Suprapubic skin (tissue), 4 donors: ENCODE data around the gene PRR18. TPM values are rescaled to one million over a fixed set of nuclear protein-coding genes. Genes with fewer than 3 reads are reported as not detected.

Experiments used
- DNase-seq, 2 donors: peaks; one replicate each; pipeline ENCODE4 v3.0.0-alpha.2; 2019; ENCODE audit warnings: low spot score in 2 of 2
- H3K27ac ChIP-seq: fragments of 200-600 bp; sonication (generic); one replicate; pipeline ENCODE4 v1.5.1; 2019
- H3K27me3 ChIP-seq: fragments of 200-600 bp; sonication (generic); one replicate; pipeline ENCODE4 v1.5.1; 2019
- H3K36me3 ChIP-seq: fragments of 200-600 bp; sonication (generic); one replicate; pipeline ENCODE4 v1.5.1; 2019
- H3K4me1 ChIP-seq: fragments of 200-600 bp; sonication (generic); one replicate; pipeline ENCODE4 v1.5.1; 2019
- H3K4me3 ChIP-seq: fragments of 200-600 bp; sonication (generic); one replicate; pipeline ENCODE4 v1.5.1; 2019; ENCODE audit warnings: mild to moderate bottlenecking
- H3K9me3 ChIP-seq: fragments of 200-600 bp; sonication (generic); one replicate; pipeline ENCODE4 v1.5.1; 2019
- EP300 ChIP-seq: sonication (generic); formaldehyde crosslinking; IDR thresholded peaks from one replicate; pipeline ENCODE4 v1.6.1; 2017; ENCODE audit warnings: antibody characterized with exemption
- POLR2A ChIP-seq, 2 donors: fragments of 450-650 bp; IDR thresholded peaks; one replicate each; pipeline ENCODE4 v1.6.1; 2017; ENCODE audit warnings: antibody characterized with exemption in 2 of 2, mild to moderate bottlenecking in 2 of 2, moderate library complexity in 2 of 2
- POLR2AphosphoS5 ChIP-seq, 3 donors: sonication (generic); formaldehyde crosslinking; IDR thresholded peaks; one replicate each; pipeline ENCODE4 v1.6.1; 2017; ENCODE audit warnings: antibody characterized with exemption in 3 of 3
- WGBS: methylation state at CpG from one replicate; pipeline ENCODE4 v1.1.5; 2018; 5-methylcytosine and 5-hydroxymethylcytosine counted together
- total RNA-seq, 4 donors: library from RNA; depleted of rRNA; stranded (reverse); fragments of >200 nt; gene quantifications; one replicate each; pipeline ENCODE4 v1.1.0, GENCODE V29; 2016
- TF ChIP-seq, protein P1 (sequence below), 2 donors: fragments of 200-600 bp in 1 of 2; fragments of 450-650 bp in 1 of 2; sonication (generic) in 1 of 2; IDR thresholded peaks; one replicate each; pipeline ENCODE4 v1.5.1; 2016 to 2019; ENCODE audit warnings: antibody characterized with exemption in 2 of 2, mild to moderate bottlenecking in 1 of 2, moderate library complexity in 1 of 2

Gene PRR18
- total RNA-seq, 4 donors from 2014 or later: not detected

DNA sequence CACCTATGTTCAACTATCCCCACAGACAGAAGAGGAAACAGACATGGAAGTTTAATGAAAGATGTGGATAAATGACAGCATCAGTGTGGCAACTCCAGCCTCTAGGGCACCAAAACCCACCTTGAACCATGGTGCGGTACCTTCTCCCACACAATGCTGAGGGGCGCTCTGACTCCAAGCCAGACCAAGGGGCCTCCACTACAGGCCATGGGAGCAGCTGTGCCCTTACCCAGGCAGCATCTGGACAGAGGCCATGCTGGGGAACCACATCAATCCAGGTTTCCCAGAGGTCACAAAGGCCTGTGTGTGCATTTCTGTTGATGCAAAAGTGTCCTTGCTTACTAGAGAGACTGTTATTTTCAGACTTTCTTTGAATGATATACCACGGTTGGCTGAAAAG lies 4.1 kb downstream of the PRR18 start:
- no peak overlapping the region for H3K27ac ChIP-seq
- H3K4me1 ChIP-seq: peaks cover 21% of the 10 kb centered on the region
- WGBS: 85% methylated on average over 2 of the region's 3 CpGs
- no peak for TF ChIP-seq POLR2A (IDR thresholded peaks at IDR 0.05)
- TF ChIP-seq POLR2AphosphoS5 (IDR thresholded peaks at IDR 0.05): no peak
- TF ChIP-seq, protein P1, sequence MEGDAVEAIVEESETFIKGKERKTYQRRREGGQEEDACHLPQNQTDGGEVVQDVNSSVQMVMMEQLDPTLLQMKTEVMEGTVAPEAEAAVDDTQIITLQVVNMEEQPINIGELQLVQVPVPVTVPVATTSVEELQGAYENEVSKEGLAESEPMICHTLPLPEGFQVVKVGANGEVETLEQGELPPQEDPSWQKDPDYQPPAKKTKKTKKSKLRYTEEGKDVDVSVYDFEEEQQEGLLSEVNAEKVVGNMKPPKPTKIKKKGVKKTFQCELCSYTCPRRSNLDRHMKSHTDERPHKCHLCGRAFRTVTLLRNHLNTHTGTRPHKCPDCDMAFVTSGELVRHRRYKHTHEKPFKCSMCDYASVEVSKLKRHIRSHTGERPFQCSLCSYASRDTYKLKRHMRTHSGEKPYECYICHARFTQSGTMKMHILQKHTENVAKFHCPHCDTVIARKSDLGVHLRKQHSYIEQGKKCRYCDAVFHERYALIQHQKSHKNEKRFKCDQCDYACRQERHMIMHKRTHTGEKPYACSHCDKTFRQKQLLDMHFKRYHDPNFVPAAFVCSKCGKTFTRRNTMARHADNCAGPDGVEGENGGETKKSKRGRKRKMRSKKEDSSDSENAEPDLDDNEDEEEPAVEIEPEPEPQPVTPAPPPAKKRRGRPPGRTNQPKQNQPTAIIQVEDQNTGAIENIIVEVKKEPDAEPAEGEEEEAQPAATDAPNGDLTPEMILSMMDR (IDR thresholded peaks at IDR 0.05): no peak
- no peak for TF ChIP-seq EP300
- H3K9me3 ChIP-seq: no peaks in the 10 kb centered on the region
- H3K36me3 ChIP-seq: no peaks in the 10 kb centered on the region
- H3K4me3 ChIP-seq: no peak overlapping the region
- H3K27me3 ChIP-seq: peaks cover 60% of the 10 kb centered on the region
- DNase-seq: no peak

DNA sequence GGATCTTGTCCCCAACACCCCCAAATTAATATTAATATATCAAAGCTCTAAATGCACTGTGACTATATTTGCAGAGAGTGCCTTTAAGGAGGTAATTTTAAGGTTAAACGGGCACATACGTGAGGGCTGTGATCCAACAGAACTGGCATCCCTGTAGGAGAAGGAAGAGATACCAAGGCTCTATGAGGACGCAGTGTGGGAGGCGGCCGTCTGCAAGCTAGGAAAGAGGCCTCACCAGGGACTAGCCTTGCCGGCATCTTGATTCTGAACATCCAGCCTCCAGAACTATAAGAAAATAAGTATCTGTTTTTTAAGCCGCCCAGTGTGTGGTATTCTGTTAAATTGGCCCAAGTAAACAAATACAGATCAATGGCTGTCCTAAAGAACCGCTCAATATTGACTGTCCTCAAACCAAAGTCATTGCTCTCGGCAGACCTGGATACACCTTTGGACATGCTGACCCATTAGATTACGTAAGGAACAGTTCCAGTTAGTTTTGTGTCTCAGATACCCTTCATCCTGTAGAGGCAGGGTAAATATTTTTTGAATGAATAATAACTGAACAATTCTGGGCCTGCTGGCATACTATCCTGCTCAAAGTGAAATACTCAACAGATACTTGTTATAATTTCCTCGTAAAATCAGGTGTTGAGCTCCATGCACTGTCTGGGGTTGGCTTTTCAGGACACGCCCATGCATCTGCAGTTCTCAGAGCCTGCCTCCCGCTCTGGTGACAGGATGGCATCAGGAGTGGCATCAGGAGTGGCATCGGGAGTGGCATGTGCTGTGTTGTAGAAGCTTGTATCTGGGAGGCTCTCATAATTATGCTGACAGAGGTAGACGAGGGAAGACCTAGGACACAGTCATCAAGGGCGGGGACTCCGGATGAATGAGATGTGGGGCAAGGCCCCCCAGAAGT lies 6.3 kb downstream of the PRR18 start:
- Histone ChIP-seq H3K9me3 (no peaks in the 10 kb centered on the region), H3K4me3 (no peak overlapping the region), H3K36me3 (no peaks in the 10 kb centered on the region), H3K27me3 (peaks cover 41% of the 10 kb centered on the region), H3K4me1 (peaks cover 2% of the 10 kb centered on the region), H3K27ac (no peak overlapping the region)
- no peak for TF ChIP-seq EP300
- no peak for TF ChIP-seq POLR2A (IDR thresholded peaks at IDR 0.05)
- TF ChIP-seq POLR2AphosphoS5 (IDR thresholded peaks at IDR 0.05): no peak
- TF ChIP-seq, protein P1 (IDR thresholded peaks at IDR 0.05): no peak
- no peak for DNase-seq
- WGBS: 86% methylated on average over 17 of the region's 17 CpGs

DNA sequence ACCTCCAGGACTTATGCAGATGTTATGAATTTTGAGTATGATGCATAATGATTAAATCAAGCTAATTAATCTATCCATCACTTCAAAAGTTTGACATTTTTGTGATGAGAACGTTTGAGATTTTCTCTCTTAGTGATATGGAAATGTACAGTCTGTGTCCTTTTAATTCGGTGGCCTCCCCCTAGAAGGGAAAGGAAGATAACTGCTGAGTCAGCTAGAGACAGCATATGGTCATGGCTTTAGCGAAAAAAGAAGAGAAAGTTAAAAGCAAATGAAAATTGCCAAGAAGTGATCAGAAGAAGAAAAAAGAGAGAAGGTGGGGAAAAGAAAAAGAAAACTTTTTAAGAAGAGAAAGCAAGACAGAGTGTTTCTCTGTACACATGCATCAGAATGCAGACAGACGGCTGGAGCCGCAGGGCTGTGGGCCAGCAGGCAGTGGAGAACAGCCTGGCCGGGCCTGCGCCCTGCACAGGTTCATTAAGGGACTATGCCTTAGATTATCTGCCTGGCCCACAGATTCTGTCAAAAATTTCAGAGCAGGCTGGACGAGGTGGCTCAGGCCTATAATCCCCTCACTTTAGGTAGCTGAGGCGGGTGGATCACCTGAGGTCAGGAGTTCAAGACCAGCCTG lies 7.7 kb downstream of the PRR18 start:
- no peak overlapping the region for H3K27ac ChIP-seq
- H3K36me3 ChIP-seq: no peaks in the 10 kb centered on the region
- H3K9me3 ChIP-seq: no peaks in the 10 kb centered on the region
- no peak overlapping the region for H3K4me3 ChIP-seq
- no peaks in the 10 kb centered on the region for H3K4me1 ChIP-seq
- peaks cover 30% of the 10 kb centered on the region for H3K27me3 ChIP-seq
- DNase-seq: no peak
- 77% methylated on average over 9 of the region's 9 CpGs for WGBS
- TF ChIP-seq POLR2AphosphoS5 (IDR thresholded peaks at IDR 0.05) (no peak), POLR2A (IDR thresholded peaks at IDR 0.05) (no peak), EP300 (no peak)
- TF ChIP-seq, protein P1 (IDR thresholded peaks at IDR 0.05): no peak

DNA sequence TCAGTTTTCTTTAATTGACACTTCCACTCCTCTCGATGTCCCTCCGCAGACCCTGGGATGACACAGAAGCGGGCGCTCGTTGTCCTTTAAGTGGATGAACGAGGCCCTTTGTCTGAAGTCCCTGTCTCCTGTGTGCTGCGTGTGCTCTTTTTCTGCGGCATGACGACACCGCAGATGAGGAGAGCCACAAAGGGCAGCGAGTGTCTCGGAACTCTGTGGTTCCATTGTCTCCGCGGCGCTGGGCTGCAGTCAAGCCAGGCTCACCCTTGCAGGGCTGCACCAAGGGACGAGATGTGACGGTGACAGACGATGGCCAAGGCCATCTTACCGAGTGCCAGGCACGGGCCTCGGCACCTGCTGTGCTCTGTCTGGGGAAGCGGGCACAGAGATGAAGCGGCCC lies 10.6 kb downstream of the PRR18 start:
- no peaks in the 10 kb centered on the region for H3K36me3 ChIP-seq
- TF ChIP-seq, protein P1 (IDR thresholded peaks at IDR 0.05): no peak
- no peak for TF ChIP-seq POLR2A (IDR thresholded peaks at IDR 0.05)
- no peak for TF ChIP-seq EP300
- no peak for TF ChIP-seq POLR2AphosphoS5 (IDR thresholded peaks at IDR 0.05)
- H3K4me1 ChIP-seq: no peaks in the 10 kb centered on the region
- H3K27ac ChIP-seq: no peak overlapping the region
- no peak for DNase-seq
- WGBS: 94% methylated on average over 23 of the region's 23 CpGs
- no peak overlapping the region for H3K4me3 ChIP-seq
- no peaks in the 10 kb centered on the region for H3K9me3 ChIP-seq
- H3K27me3 ChIP-seq: peaks cover 23% of the 10 kb centered on the region
